ENCODE measurements around the gene RHEB. TPM values are rescaled to one million over a fixed set of nuclear protein-coding genes. Genes with fewer than 3 reads are reported as not detected.

Gene RHEB
- total RNA-seq, 1 donor, result 77.8 TPM

DNA sequence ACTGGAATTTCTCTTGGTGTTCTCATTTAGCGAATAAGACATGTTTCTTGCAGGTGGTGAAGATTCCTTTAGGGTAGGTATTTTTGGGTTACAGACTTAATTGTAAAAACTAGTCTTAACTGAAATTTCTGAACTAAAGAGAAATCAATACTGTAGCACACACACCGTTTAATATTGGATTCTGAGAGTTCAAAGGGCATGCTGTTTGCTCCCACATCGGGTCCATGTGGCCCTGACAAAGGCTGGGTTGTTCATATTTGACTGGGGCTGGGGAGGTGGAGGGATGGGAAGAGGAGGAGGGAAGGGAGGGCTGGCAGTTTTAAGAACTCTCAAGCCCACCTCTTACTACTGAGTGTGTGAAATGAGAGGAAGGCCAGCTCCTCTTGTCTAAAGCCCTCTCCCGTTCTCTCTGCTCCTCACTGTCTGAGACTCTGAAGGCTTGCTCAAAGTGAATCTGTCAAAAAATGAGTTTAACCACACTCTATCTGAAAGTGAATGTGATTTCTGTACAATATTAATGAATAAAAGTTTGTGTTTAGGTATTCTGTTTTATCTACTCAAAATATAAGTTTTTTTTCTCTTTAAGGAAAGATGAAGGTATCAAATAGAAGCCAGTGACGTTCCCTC is 40.0 kb upstream of the RHEB start:
- DNase-seq (ENCODE audit: insufficient read length, low spot score, missing footprints), result no peak
- Histone ChIP-seq H4K20me1 (ENCODE audit: insufficient read depth, low read length) (no peaks in the 10 kb centered on the region), H3K36me3 (ENCODE audit: insufficient read depth, low read length) (peaks cover 63% of the 10 kb centered on the region), H3K4me3 (ENCODE audit: insufficient read depth, low read length) (no peak overlapping the region), H3K9me3 (ENCODE audit: low read depth, low read length) (no peaks in the 10 kb centered on the region), H3K79me2 (ENCODE audit: insufficient read depth, low read length) (no peaks in the 10 kb centered on the region), H3K4me2 (ENCODE audit: insufficient read depth, low read length) (no peak overlapping the region), H3K27me3 (ENCODE audit: insufficient read depth, low read length) (no peaks in the 10 kb centered on the region), H3K27ac (ENCODE audit: low read depth, low read length) (no peak overlapping the region), H2AFZ (ENCODE audit: low read length) (no peak overlapping the region), H3K4me1 (ENCODE audit: insufficient read depth, low read length) (no peaks in the 10 kb centered on the region)
- TF ChIP-seq, protein P1, sequence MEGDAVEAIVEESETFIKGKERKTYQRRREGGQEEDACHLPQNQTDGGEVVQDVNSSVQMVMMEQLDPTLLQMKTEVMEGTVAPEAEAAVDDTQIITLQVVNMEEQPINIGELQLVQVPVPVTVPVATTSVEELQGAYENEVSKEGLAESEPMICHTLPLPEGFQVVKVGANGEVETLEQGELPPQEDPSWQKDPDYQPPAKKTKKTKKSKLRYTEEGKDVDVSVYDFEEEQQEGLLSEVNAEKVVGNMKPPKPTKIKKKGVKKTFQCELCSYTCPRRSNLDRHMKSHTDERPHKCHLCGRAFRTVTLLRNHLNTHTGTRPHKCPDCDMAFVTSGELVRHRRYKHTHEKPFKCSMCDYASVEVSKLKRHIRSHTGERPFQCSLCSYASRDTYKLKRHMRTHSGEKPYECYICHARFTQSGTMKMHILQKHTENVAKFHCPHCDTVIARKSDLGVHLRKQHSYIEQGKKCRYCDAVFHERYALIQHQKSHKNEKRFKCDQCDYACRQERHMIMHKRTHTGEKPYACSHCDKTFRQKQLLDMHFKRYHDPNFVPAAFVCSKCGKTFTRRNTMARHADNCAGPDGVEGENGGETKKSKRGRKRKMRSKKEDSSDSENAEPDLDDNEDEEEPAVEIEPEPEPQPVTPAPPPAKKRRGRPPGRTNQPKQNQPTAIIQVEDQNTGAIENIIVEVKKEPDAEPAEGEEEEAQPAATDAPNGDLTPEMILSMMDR (IDR thresholded peaks at IDR 0.05; ENCODE audit: extremely low read depth, low read depth, low read length), result no peak

DNA sequence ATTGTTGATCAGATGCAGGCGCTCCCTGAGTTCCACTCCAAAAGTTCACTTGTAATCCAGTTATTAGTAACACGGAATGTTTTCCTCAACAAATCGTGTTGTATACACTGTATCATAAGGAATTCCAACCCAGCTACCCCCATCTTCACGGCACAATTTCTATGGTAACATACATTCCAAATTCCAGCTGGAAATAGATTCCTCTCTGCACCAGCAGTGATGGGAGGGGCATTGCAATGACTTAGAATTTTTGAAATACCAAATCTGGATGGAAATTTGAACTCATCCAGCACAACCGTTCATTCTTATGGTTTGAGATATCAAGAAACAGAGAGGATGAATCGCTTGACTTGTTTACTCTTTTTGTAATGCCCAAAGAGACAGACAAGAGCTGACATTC is 38.9 kb upstream of the RHEB start:
- Histone ChIP-seq H2AFZ (ENCODE audit: low read length) (no peak overlapping the region), H4K20me1 (ENCODE audit: insufficient read depth, low read length) (no peaks in the 10 kb centered on the region), H3K36me3 (ENCODE audit: insufficient read depth, low read length) (peaks cover 53% of the 10 kb centered on the region), H3K27me3 (ENCODE audit: insufficient read depth, low read length) (no peaks in the 10 kb centered on the region), H3K4me2 (ENCODE audit: insufficient read depth, low read length) (no peak overlapping the region), H3K79me2 (ENCODE audit: insufficient read depth, low read length) (no peaks in the 10 kb centered on the region), H3K4me1 (ENCODE audit: insufficient read depth, low read length) (no peaks in the 10 kb centered on the region), H3K9me3 (ENCODE audit: low read depth, low read length) (no peaks in the 10 kb centered on the region), H3K4me3 (ENCODE audit: insufficient read depth, low read length) (no peak overlapping the region), H3K27ac (ENCODE audit: low read depth, low read length) (no peak overlapping the region)
- DNase-seq (ENCODE audit: insufficient read length, low spot score, missing footprints), result peak; percentile 72
- TF ChIP-seq, protein P1 (IDR thresholded peaks at IDR 0.05; ENCODE audit: extremely low read depth, low read depth, low read length), result no peak

GRCh38 chr7:151556592-151556991 is 36.9 kb upstream of the RHEB start:
- DNase-seq (ENCODE audit: insufficient read length, low spot score, missing footprints), result no peak
- Histone ChIP-seq H3K27me3 (ENCODE audit: insufficient read depth, low read length) (no peaks in the 10 kb centered on the region), H3K36me3 (ENCODE audit: insufficient read depth, low read length) (peaks cover 48% of the 10 kb centered on the region), H3K79me2 (ENCODE audit: insufficient read depth, low read length) (no peaks in the 10 kb centered on the region), H3K4me2 (ENCODE audit: insufficient read depth, low read length) (no peak overlapping the region), H2AFZ (ENCODE audit: low read length) (no peak overlapping the region), H3K4me3 (ENCODE audit: insufficient read depth, low read length) (no peak overlapping the region), H3K4me1 (ENCODE audit: insufficient read depth, low read length) (no peaks in the 10 kb centered on the region), H4K20me1 (ENCODE audit: insufficient read depth, low read length) (no peaks in the 10 kb centered on the region), H3K9me3 (ENCODE audit: low read depth, low read length) (no peaks in the 10 kb centered on the region), H3K27ac (ENCODE audit: low read depth, low read length) (no peak overlapping the region)
- TF ChIP-seq, protein P1 (IDR thresholded peaks at IDR 0.05; ENCODE audit: extremely low read depth, low read depth, low read length), result no peak

DNA sequence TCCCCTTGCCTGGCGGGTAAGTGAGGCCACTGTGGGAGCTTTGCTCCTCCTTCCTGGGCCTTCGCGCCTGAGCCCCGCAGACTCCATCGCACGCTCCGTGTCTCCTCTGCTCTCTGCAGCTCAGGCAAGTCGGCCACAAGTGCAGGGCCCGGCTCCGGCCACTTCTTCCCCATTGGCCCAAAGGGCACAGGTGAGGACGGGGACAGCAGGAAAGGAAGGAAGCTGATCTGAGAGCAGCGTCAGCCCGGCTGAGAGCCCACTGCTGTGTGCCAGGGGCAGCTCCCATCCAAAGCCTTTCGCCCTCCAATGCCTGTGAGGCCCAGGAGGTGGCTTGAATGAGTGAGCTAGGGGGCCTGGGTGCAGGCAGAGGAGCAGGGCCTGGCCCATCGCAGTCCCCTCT is 33.7 kb upstream of the RHEB start:
- H3K4me2 ChIP-seq (ENCODE audit: insufficient read depth, low read length), result no peak overlapping the region
- DNase-seq (ENCODE audit: insufficient read length, low spot score, missing footprints), result no peak
- H3K27ac ChIP-seq (ENCODE audit: low read depth, low read length), result no peak overlapping the region
- H3K79me2 ChIP-seq (ENCODE audit: insufficient read depth, low read length), result no peaks in the 10 kb centered on the region
- H3K9me3 ChIP-seq (ENCODE audit: low read depth, low read length), result no peaks in the 10 kb centered on the region
- H3K36me3 ChIP-seq (ENCODE audit: insufficient read depth, low read length), result peaks cover 17% of the 10 kb centered on the region
- TF ChIP-seq, protein P1 (IDR thresholded peaks at IDR 0.05; ENCODE audit: extremely low read depth, low read depth, low read length), result no peak
- H3K27me3 ChIP-seq (ENCODE audit: insufficient read depth, low read length), result peaks cover 4% of the 10 kb centered on the region
- H3K4me1 ChIP-seq (ENCODE audit: insufficient read depth, low read length), result no peaks in the 10 kb centered on the region
- no peak overlapping the region for H3K4me3 ChIP-seq (ENCODE audit: insufficient read depth, low read length)
- no peak overlapping the region for H2AFZ ChIP-seq (ENCODE audit: low read length)
- no peaks in the 10 kb centered on the region for H4K20me1 ChIP-seq (ENCODE audit: insufficient read depth, low read length)

Data from osteoblast (primary cell).